ENCODE data around the gene C2CD2L. TPM values are rescaled to one million over a fixed set of nuclear protein-coding genes. Genes with fewer than 3 reads are reported as not detected.

The C2CD2L gene
- total RNA-seq, 1 experiment from 2014 or later, result 5.6 TPM

GRCh38 chr11:119152604-119153003 lies 45.5 kb downstream of the C2CD2L start:
- Histone ChIP-seq H4K5ac (ENCODE audit: insufficient read length, low read depth, low read length) (no peak overlapping the region), H2BK120ac (ENCODE audit: low read depth, low read length, poor library complexity, severe bottlenecking) (no peak overlapping the region), H3K23me2 (ENCODE audit: insufficient read length, low read depth, low read length, poor library complexity, severe bottlenecking) (peaks cover 16% of the 10 kb centered on the region), H2AFZ (ENCODE audit: low read length) (no peak overlapping the region), H2BK5ac (ENCODE audit: insufficient read length, low read length) (no peak overlapping the region), H3K18ac (ENCODE audit: insufficient read length, low read depth, low read length) (no peak overlapping the region), H3K4ac (ENCODE audit: low read depth, low read length) (no peak overlapping the region), H2BK12ac (ENCODE audit: insufficient read length, low read depth, low read length) (no peak overlapping the region), H3K9ac (ENCODE audit: extremely low read depth, insufficient read length, low read length) (no peak overlapping the region), H4K91ac (ENCODE audit: insufficient read length, low read depth, low read length) (no peak overlapping the region), H4K8ac (replicated peaks; ENCODE audit: insufficient read length, low read depth, low read length) (no peak overlapping the region), H2BK15ac (ENCODE audit: low read depth, low read length) (no peak overlapping the region), H4K20me1 (ENCODE audit: control insufficient read depth, insufficient read depth, insufficient read length) (no peaks in the 10 kb centered on the region), H3K14ac (ENCODE audit: insufficient read depth, low read length) (no peak overlapping the region), H3K27ac (ENCODE audit: insufficient read length, low read depth, low read length) (no peak overlapping the region), H2AK5ac (ENCODE audit: insufficient read length, low read length) (no peak overlapping the region), H3K79me2 (ENCODE audit: insufficient read depth, low read length) (no peaks in the 10 kb centered on the region), H3K4me2 (ENCODE audit: insufficient read depth, insufficient read length, low read length) (no peak overlapping the region), H3T11ph (ENCODE audit: low read length) (no peak overlapping the region), H2BK20ac (ENCODE audit: low read depth, low read length, poor library complexity, severe bottlenecking) (no peak overlapping the region), H3K4me1 (ENCODE audit: insufficient read depth, low read length) (no peaks in the 10 kb centered on the region; the same call in 1 of the 2 replicates), H3K79me1 (ENCODE audit: insufficient read depth, low read depth, low read length, poor library complexity, severe bottlenecking) (no peaks in the 10 kb centered on the region), H3K9me3 (ENCODE audit: control insufficient read depth, low read depth, low read length) (no peaks in the 10 kb centered on the region), H3K56ac (ENCODE audit: insufficient read length, low read depth, low read length) (no peak overlapping the region), H3K23ac (ENCODE audit: insufficient read length, low read depth, low read length) (no peak overlapping the region), H3K27me3 (ENCODE audit: insufficient read depth, low read length) (peaks cover 18% of the 10 kb centered on the region)
- WGBS (ENCODE audit: extremely low coverage, insufficient read length, low lambda C conversion rate), result 100% methylated on average over 3 of the region's 4 CpGs
- Mint-ChIP-seq H3K36me3 (ENCODE audit: insufficient read depth in 1 of 3, low read depth in 3 of 3) (no peaks in the 10 kb centered on the region; a peak in 1 of 7 replicates), H3K27me3 (ENCODE audit: low read depth) (peaks cover 64% of the 10 kb centered on the region), H3K4me1 (peaks cover 17 to 24% of the 10 kb centered on the region in 2 experiments), H3K4me3 (no peak overlapping the region), H3K27ac (no peak overlapping the region), H3K9me3 (no peaks in the 10 kb centered on the region)
- no peak for DNase-seq
- TF ChIP-seq CTCF (conservative IDR thresholded peaks at IDR 0.05), result no peak

All from H9 (cell line).